HepG2 (cell line): ENCODE data around the gene PTGDR. TPM values are rescaled to one million over a fixed set of nuclear protein-coding genes. Genes with fewer than 3 reads are reported as not detected.

Source experiments
- ATAC-seq: fragments of 200-7000 bp; cut with Tn5 transposase; 3 replicates; pipeline ENCODE4 v1.9.1; 2020; ENCODE audit warnings: mild to moderate bottlenecking, moderate library complexity
- BruUV-seq: library from RNA; stranded (reverse); fragments of 400-500 nt; replicated peaks from 2 replicates; lab custom pipeline; 2021; lab: Mats Ljungman, UMichigan
- CTCF ChIA-PET: fragments of 300-600 bp; formaldehyde crosslinking; extraction: SDS; loops from one replicate; lab custom pipeline; 2021; ENCODE audit warnings: low total read pairs, inconsistent platforms, low intra/inter-chr PET ratio; lab: Yijun Ruan, JAX
- POLR2A ChIA-PET: fragments of 350-600 bp; sonication (Branson Sonifier 250); formaldehyde crosslinking; loops from one replicate; lab custom pipeline; 2020; ENCODE audit warnings: antibody characterized with exemption, inconsistent platforms; lab: Yijun Ruan, JAX
- DNase-seq: peaks from one replicate; pipeline ENCODE4 v3.0.0-alpha.2; 2015; ENCODE audit warnings: low spot score
- FAIRE-seq: peaks from 3 replicates; lab custom pipeline; 2011; peaks lifted over from hg19 to GRCh38; lab: Jason Lieb, UNC
- H2AFZ ChIP-seq: one replicate; pipeline ENCODE4 v1.6.1; 2011; ENCODE audit warnings: low read length, inconsistent platforms
- H3K27ac ChIP-seq: fragments of 300-600 bp; 3 replicates; pipeline ENCODE4 v1.8.0; 2011; ENCODE audit warnings: mixed run types, mild to moderate bottlenecking, mixed read lengths, low read length, inconsistent platforms; ENCODE audit not compliant: insufficient read depth; ENCODE audit errors: extremely low read length
- H3K27me3 ChIP-seq, 2 experiments: fragments of 200-600 bp in 1 of 2; 2 replicates in 1 of 2; 3 replicates in 1 of 2; pipeline versions ENCODE4 v1.6.0 to v1.8.0; 2011; ENCODE audit warnings: low read length in 2 of 2, mild to moderate bottlenecking in 2 of 2, moderate library complexity in 2 of 2, inconsistent platforms in 1 of 2; ENCODE audit not compliant: insufficient read depth in 2 of 2, control insufficient read depth in 1 of 2
- H3K36me3 ChIP-seq, 2 experiments: fragments of 200-600 bp in 1 of 2; replicated peaks in 1 of 2; 2 replicates in 1 of 2; 3 replicates in 1 of 2; pipeline versions ENCODE4 v1.5.1 to v1.8.0; 2011; ENCODE audit warnings: low read length in 2 of 2, inconsistent platforms in 1 of 2; ENCODE audit not compliant: insufficient read depth in 2 of 2, control insufficient read depth in 1 of 2
- H3K4me1 ChIP-seq: 2 replicates; pipeline ENCODE4 v1.5.1; 2012; ENCODE audit warnings: low read length, inconsistent platforms; ENCODE audit not compliant: insufficient read depth
- H3K4me2 ChIP-seq: 2 replicates; pipeline ENCODE4 v1.6.0; 2011; ENCODE audit warnings: low read depth, low read length, inconsistent platforms
- H3K4me3 ChIP-seq, 3 experiments: fragments of 200-600 bp in 1 of 3; sonication (generic), shearing (Covaris generic) in 1 of 3; replicated peaks in 1 of 3; 2 replicates each; pipeline ENCODE4 v1.5.1; 2011 to 2016; ENCODE audit warnings: low read length in 3 of 3, inconsistent platforms in 2 of 3, low read depth in 2 of 3, mild to moderate bottlenecking in 2 of 3, control low read depth in 1 of 3, mixed read lengths in 1 of 3; ENCODE audit not compliant: insufficient read depth in 1 of 3
- H3K79me2 ChIP-seq: one replicate; pipeline ENCODE4 v1.6.1; 2011; ENCODE audit warnings: low read length, inconsistent platforms; ENCODE audit not compliant: insufficient read depth
- H3K9ac ChIP-seq: 2 replicates; pipeline ENCODE4 v1.6.0; 2011; ENCODE audit warnings: mild to moderate bottlenecking, low read depth, low read length, inconsistent platforms; ENCODE audit not compliant: insufficient read depth
- H3K9me3 ChIP-seq: 2 replicates; pipeline ENCODE4 v1.5.1; 2012; ENCODE audit warnings: mild to moderate bottlenecking, low read length
- H4K20me1 ChIP-seq: 2 replicates; pipeline ENCODE4 v1.6.0; 2011; ENCODE audit warnings: inconsistent platforms, mild to moderate bottlenecking, low read length, moderate library complexity; ENCODE audit not compliant: insufficient read depth
- BCL6 ChIP-seq: IDR thresholded peaks from 2 replicates; pipeline ENCODE4 v1.6.1; 2016; ENCODE audit warnings: missing genetic modification reagents, missing compliant biosample characterization
- CEBPG ChIP-seq: IDR thresholded peaks from 2 replicates; pipeline ENCODE4 v1.6.1; 2016
- CREM ChIP-seq, 2 experiments: sonication (generic) in 1 of 2; formaldehyde crosslinking in 1 of 2; IDR thresholded peaks; 2 replicates each; pipeline versions ENCODE4 v1.4.0 to v1.6.1; 2016 to 2020; ENCODE audit warnings: antibody characterized with exemption in 1 of 2, mild to moderate bottlenecking in 1 of 2, missing genetic modification reagents in 1 of 2
- KLF9 ChIP-seq: IDR thresholded peaks from 2 replicates; pipeline ENCODE4 v1.6.1; 2016; ENCODE audit warnings: low read depth
- TBX2 ChIP-seq: sonication (generic); formaldehyde crosslinking; IDR thresholded peaks from 2 replicates; pipeline ENCODE4 v1.5.0; 2020; ENCODE audit warnings: missing genetic modification reagents, mild to moderate bottlenecking, borderline replicate concordance
- TCF7 ChIP-seq: sonication (generic); IDR thresholded peaks from 2 replicates; pipeline ENCODE4 v1.6.1; 2016; ENCODE audit warnings: antibody characterized with exemption, low read depth
- ZFP37 ChIP-seq: sonication (generic); formaldehyde crosslinking; IDR thresholded peaks from 2 replicates; pipeline ENCODE4 v1.4.0; 2020; ENCODE audit warnings: missing genetic modification reagents, borderline replicate concordance
- ZFP82 ChIP-seq: sonication (generic); formaldehyde crosslinking; IDR thresholded peaks from 2 replicates; pipeline ENCODE4 v1.5.1; 2020; ENCODE audit warnings: mild to moderate bottlenecking, missing genetic modification reagents, borderline replicate concordance
- ZNF282 ChIP-seq: fragments of 450-650 bp; IDR thresholded peaks from 2 replicates; pipeline ENCODE4 v1.6.1; 2018; ENCODE audit not compliant: partially characterized antibody
- WGBS: methylation state at CpG from one replicate; pipeline ENCODE4 v1.1.6; 2017; ENCODE audit warnings: low lambda C conversion rate; 5-methylcytosine and 5-hydroxymethylcytosine counted together
- in situ Hi-C: cut with HindIII; loops from 2 replicates; pipeline ENCODE4 v1.10.0; 2017; ENCODE audit warnings: low pct_unique_long_range_greater_than_20kb; ENCODE audit not compliant: extremely low pct_ligation_motif_present
- intact Hi-C: fragments of 100-400 bp; cut with micrococcal nuclease; formaldehyde crosslinking; loops from one replicate; pipeline ENCODE4 v1.10.0; 2022; ENCODE audit not compliant: unreplicated experiment
- polyA plus RNA-seq, 8 experiments: library from polyadenylated mRNA; depleted of rRNA in 3 of 8; stranded (reverse) in 7 of 8; unstranded in 1 of 8; fragments of >200 nt; fragmentation: Illumina TruSeq in 4 of 8; extraction: Trizol in 4 of 8; gene quantifications; 2 replicates each; pipeline versions ENCODE4 v1.2.1 to v1.2.3, GENCODE V29; 2011 to 2016; ENCODE audit warnings: low read depth in 4 of 8, missing spikeins in 1 of 8, mixed read lengths in 1 of 8; ENCODE audit not compliant: insufficient read depth in 1 of 8
- total RNA-seq, 5 experiments: library from RNA; depleted of rRNA; stranded (reverse); fragments of >200 nt; fragmentation: Illumina TruSeq; extraction: Trizol; gene quantifications; 2 replicates each; pipeline ENCODE4 v1.2.3, GENCODE V29; 2016; ENCODE audit warnings: low read depth in 1 of 5
- TF ChIP-seq, protein P1 (sequence below): sonication (generic); formaldehyde crosslinking; IDR thresholded peaks from 2 replicates; pipeline ENCODE4; 2020; ENCODE audit warnings: missing genetic modification reagents, mild to moderate bottlenecking, borderline replicate concordance
- TF ChIP-seq, protein P2 (sequence below): sonication (generic); formaldehyde crosslinking; IDR thresholded peaks from 2 replicates; pipeline ENCODE4 v1.5.0; 2020; ENCODE audit warnings: mild to moderate bottlenecking, missing genetic modification reagents
- TF ChIP-seq, protein P3 (sequence below): sonication (generic); formaldehyde crosslinking; conservative IDR thresholded peaks from 2 replicates; pipeline ENCODE4 v1.4.0; 2020; ENCODE audit warnings: missing genetic modification reagents
- TF ChIP-seq, protein P4 (sequence below): sonication (generic); formaldehyde crosslinking; conservative IDR thresholded peaks from 2 replicates; pipeline ENCODE4 v1.8.0; 2022; ENCODE audit warnings: missing genetic modification reagents

PTGDR gene
- total and polyA plus RNA-seq, 2 of the 13 experiments (the other 11 are each of a cell fraction or from before 2014, with no cell fraction given) = not detected

DNA sequence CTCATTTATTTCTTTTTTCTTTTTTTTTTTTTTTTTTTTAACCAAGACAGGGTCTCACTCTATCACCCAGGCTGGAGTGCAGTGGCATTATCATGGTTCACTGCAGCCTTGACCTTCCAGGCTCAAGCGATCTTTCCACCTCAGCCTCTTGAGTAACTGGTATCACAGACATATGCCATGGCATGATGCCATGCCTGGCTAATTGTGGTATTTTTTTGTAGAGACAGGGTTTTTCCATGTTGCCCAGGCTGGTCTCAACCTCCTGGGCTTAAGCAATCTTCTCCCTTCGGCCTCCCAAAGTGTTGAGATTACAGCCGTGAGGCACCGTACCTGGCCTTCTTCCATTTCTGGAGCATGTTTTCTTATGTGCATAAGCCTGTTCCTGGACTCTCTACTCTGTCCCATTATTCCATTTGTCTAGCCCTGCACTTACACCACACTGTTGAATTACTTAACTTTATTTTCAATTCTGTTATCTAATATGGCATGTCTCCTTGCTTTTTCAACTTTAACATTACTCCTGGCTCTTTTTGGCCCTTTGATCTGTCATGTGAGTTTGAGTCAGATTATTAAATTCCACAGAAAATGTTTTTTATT is 47.9 kb upstream of the PTGDR start (continued):
- TF ChIP-seq, protein P1, sequence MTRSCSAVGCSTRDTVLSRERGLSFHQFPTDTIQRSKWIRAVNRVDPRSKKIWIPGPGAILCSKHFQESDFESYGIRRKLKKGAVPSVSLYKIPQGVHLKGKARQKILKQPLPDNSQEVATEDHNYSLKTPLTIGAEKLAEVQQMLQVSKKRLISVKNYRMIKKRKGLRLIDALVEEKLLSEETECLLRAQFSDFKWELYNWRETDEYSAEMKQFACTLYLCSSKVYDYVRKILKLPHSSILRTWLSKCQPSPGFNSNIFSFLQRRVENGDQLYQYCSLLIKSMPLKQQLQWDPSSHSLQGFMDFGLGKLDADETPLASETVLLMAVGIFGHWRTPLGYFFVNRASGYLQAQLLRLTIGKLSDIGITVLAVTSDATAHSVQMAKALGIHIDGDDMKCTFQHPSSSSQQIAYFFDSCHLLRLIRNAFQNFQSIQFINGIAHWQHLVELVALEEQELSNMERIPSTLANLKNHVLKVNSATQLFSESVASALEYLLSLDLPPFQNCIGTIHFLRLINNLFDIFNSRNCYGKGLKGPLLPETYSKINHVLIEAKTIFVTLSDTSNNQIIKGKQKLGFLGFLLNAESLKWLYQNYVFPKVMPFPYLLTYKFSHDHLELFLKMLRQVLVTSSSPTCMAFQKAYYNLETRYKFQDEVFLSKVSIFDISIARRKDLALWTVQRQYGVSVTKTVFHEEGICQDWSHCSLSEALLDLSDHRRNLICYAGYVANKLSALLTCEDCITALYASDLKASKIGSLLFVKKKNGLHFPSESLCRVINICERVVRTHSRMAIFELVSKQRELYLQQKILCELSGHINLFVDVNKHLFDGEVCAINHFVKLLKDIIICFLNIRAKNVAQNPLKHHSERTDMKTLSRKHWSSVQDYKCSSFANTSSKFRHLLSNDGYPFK = no peak

DNA sequence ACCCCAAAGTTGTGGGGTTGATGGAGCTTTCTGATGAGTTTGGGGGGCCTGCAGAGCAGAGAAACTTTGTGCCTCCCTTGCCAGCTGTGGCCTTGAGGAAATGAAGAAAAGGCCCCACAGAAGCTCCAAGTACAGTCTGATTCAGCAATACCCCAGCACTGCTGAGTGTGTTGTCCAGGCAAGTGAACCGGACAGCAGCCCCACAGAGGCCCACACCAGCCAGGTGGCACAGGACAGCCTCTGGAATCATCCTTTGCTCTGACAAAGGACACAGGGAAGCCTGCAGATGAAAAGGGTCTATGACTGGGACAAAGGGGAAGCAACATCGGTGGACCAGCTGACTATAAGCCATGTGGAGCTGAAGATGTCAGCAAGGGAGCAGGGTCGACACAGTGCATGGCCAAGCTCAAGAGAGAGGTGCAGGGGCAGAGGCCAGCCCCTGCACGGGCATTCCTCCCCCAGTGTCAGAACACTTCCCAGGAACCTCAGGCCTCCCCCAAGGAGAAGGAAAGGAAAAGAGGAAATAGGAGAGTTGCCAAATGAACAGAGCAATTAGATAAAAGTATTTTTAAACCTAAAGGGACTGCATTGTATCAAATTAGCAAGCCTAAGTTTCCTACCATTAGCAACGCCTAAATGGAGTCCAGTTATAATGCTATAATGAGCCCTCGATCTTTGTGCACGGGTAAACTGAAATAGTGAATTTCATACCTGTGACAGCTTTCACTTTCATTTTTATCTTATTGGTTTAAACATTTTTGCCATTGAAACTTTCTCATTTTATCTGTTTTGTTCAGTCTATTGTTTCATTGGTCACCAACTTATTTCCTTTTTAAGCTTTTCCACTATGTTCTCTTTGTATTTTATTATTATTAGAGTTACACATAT is 46.3 kb upstream of the PTGDR start:
- no peaks in the 10 kb centered on the region for H3K4me1 ChIP-seq
- TF ChIP-seq ZFP82 (CRISPR knock-in tag) = no peak
- TF ChIP-seq ZFP37 (CRISPR knock-in tag) = no peak
- TF ChIP-seq, protein P2, sequence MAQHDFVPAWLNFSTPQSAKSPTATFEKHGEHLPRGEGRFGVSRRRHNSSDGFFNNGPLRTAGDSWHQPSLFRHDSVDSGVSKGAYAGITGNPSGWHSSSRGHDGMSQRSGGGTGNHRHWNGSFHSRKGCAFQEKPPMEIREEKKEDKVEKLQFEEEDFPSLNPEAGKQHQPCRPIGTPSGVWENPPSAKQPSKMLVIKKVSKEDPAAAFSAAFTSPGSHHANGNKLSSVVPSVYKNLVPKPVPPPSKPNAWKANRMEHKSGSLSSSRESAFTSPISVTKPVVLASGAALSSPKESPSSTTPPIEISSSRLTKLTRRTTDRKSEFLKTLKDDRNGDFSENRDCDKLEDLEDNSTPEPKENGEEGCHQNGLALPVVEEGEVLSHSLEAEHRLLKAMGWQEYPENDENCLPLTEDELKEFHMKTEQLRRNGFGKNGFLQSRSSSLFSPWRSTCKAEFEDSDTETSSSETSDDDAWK (CRISPR knock-in tag) = no peak
- TF ChIP-seq ZNF282 = no peak
- no peak for TF ChIP-seq TCF7
- TF ChIP-seq CEBPG (CRISPR knock-in tag) = no peak
- TF ChIP-seq BCL6 (CRISPR knock-in tag) = no peak
- TF ChIP-seq, protein P3, sequence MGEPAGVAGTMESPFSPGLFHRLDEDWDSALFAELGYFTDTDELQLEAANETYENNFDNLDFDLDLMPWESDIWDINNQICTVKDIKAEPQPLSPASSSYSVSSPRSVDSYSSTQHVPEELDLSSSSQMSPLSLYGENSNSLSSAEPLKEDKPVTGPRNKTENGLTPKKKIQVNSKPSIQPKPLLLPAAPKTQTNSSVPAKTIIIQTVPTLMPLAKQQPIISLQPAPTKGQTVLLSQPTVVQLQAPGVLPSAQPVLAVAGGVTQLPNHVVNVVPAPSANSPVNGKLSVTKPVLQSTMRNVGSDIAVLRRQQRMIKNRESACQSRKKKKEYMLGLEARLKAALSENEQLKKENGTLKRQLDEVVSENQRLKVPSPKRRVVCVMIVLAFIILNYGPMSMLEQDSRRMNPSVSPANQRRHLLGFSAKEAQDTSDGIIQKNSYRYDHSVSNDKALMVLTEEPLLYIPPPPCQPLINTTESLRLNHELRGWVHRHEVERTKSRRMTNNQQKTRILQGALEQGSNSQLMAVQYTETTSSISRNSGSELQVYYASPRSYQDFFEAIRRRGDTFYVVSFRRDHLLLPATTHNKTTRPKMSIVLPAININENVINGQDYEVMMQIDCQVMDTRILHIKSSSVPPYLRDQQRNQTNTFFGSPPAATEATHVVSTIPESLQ = no peak
- no peak for TF ChIP-seq TBX2 (CRISPR knock-in tag)
- TF ChIP-seq, protein P4, sequence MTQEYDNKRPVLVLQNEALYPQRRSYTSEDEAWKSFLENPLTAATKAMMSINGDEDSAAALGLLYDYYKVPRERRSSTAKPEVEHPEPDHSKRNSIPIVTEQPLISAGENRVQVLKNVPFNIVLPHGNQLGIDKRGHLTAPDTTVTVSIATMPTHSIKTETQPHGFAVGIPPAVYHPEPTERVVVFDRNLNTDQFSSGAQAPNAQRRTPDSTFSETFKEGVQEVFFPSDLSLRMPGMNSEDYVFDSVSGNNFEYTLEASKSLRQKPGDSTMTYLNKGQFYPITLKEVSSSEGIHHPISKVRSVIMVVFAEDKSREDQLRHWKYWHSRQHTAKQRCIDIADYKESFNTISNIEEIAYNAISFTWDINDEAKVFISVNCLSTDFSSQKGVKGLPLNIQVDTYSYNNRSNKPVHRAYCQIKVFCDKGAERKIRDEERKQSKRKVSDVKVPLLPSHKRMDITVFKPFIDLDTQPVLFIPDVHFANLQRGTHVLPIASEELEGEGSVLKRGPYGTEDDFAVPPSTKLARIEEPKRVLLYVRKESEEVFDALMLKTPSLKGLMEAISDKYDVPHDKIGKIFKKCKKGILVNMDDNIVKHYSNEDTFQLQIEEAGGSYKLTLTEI (CRISPR knock-in tag) = no peak
- no peak for TF ChIP-seq CREM (IDR thresholded peaks at IDR 0.05)
- no peak for TF ChIP-seq CREM (CRISPR knock-in tag; IDR thresholded peaks at IDR 0.05)
- no peak for TF ChIP-seq KLF9 (CRISPR knock-in tag)

More for the DNA sequence above, 46.3 kb upstream of the PTGDR start:
- Histone ChIP-seq H3K79me2 (no peaks in the 10 kb centered on the region), H3K36me3 (no peaks in the 10 kb centered on the region), H3K4me3 (no peak overlapping the region; a peak in 1 of 6 replicates), H2AFZ (no peak overlapping the region), H3K27ac (no peak overlapping the region), H4K20me1 (no peaks in the 10 kb centered on the region), H3K9ac (no peak overlapping the region), H3K4me2 (peak overlapping the region; percentile 47; the same call in 1 of the 2 replicates), H3K9me3 (no peaks in the 10 kb centered on the region), H3K27me3 (0 out of 5 replicates have a peak, but pooled peaks cover 0 to 4% of the 10 kb centered on the region in 2 experiments)
- ChIA-PET CTCF (no interaction called here), POLR2A (no interaction called here)
- FAIRE-seq (no peak), DNase-seq (no peak), ATAC-seq (peak; percentile 54; the same call in 2 of the 3 replicates)
- WGBS = 47% methylated on average over 6 of the region's 7 CpGs
- intact Hi-C loops (no loop called here), in situ Hi-C loops (no loop called here)
- no TSS peak for BruUV-seq
